ENCODE measurements around the gene PKHD1. TPM values are rescaled to one million over a fixed set of nuclear protein-coding genes. Genes with fewer than 3 reads are reported as not detected.

Gene PKHD1
- total and polyA plus RNA-seq, 2 of the 8 experiments (the other 6 are each of a cell fraction or from before 2014, with no cell fraction given) = 0.06 to 0.09 TPM

GRCh38 chr6:51619042-51619799 is 468.2 kb downstream of the PKHD1 start:
- Histone ChIP-seq H3K18ac (ENCODE audit: extremely low read depth, low read length) (no peak overlapping the region), H2BK120ac (replicated peaks; ENCODE audit: low read depth, low read length) (no peak overlapping the region), H3K36me3 (ENCODE audit: control insufficient read depth in 2 of 4, insufficient read depth in 4 of 4, low read length in 3 of 4) (no peaks in the 10 kb centered on the region), H3K27ac (ENCODE audit: low read depth, low read length) (no peak overlapping the region), H2BK20ac (ENCODE audit: low read length) (no peak overlapping the region), H3K56ac (replicated peaks; ENCODE audit: insufficient read length, low read depth, low read length) (no peak overlapping the region), H4K20me1 (replicated peaks in 1 of 2; ENCODE audit: control insufficient read depth in 1 of 2, insufficient read depth in 2 of 2, low read length in 2 of 2) (no peaks in the 10 kb centered on the region), H3K79me2 (ENCODE audit: control insufficient read depth in 1 of 2, insufficient read depth in 2 of 2, low read length in 2 of 2) (no peaks in the 10 kb centered on the region), H3K23me2 (ENCODE audit: low read depth, low read length) (no peaks in the 10 kb centered on the region), H3K27me3 (replicated peaks in 1 of 4; ENCODE audit: control insufficient read depth in 3 of 4, extremely low read depth in 1 of 4, insufficient read depth in 3 of 4, low read length in 3 of 4) (no peaks in the 10 kb centered on the region), H2AFZ (ENCODE audit: low read length) (peak overlapping the region; percentile 49; the same call in 1 of the 2 replicates), H2BK15ac (ENCODE audit: low read length) (no peak overlapping the region), H3K4ac (replicated peaks; ENCODE audit: insufficient read length, low read depth, low read length) (no peak overlapping the region), H3K4me2 (ENCODE audit: insufficient read depth in 1 of 2, low read depth in 2 of 2, low read length in 2 of 2) (no peak overlapping the region), H2BK5ac (ENCODE audit: low read depth, low read length) (no peak overlapping the region), H2BK12ac (ENCODE audit: low read depth, low read length) (no peak overlapping the region), H3K9ac (replicated peaks in 1 of 4; ENCODE audit: extremely low read depth in 1 of 4, low read depth in 3 of 4, low read length in 3 of 4) (no peak overlapping the region), H3K9me3 (ENCODE audit: insufficient read depth in 2 of 2, low read depth in 1 of 2, low read length in 1 of 2) (no peaks in the 10 kb centered on the region), H4K91ac (replicated peaks; ENCODE audit: insufficient read length, low read length) (no peak overlapping the region), H3K23ac (ENCODE audit: insufficient read length) (no peak overlapping the region), H3K4me3 (ENCODE audit: extremely low read depth in 1 of 4, insufficient read depth in 2 of 4, low read depth in 3 of 4, low read length in 4 of 4) (no peak overlapping the region), H2AK5ac (ENCODE audit: low read depth, low read length) (no peak overlapping the region), H3K79me1 (ENCODE audit: low read depth, low read length) (no peaks in the 10 kb centered on the region), H3K14ac (ENCODE audit: insufficient read length) (no peak overlapping the region), H4K8ac (ENCODE audit: extremely low read depth, insufficient read depth, low read length) (0 out of 2 replicates have a peak overlapping the region, but pooled peaks have one; percentile 22), H3K4me1 (replicated peaks in 1 of 4; ENCODE audit: control insufficient read depth in 3 of 4, insufficient read depth in 4 of 4, low read length in 3 of 4) (no peaks in the 10 kb centered on the region; a peak in 1 of 7 replicates), H4K5ac (ENCODE audit: insufficient read length, low read depth, low read length) (no peak overlapping the region)
- DNase-seq (ENCODE audit: low read depth in 1 of 2, low spot score in 2 of 2) (no peak), FAIRE-seq (no peak)
- ChIA-PET CTCF (ENCODE audit: partially characterized antibody) (interaction anchor here (0.7 to 2.9 kb wide), 25 partner anchors 9 to 275 kb away, joined by 3 to 26 read pairs (median 5); no protein-coding TSS in a partner anchor), POLR2A (ENCODE audit: partially characterized antibody) (no interaction called here)
- WGBS, 2 experiments (ENCODE audit: extremely low coverage in 1 of 2, insufficient coverage in 1 of 2, insufficient read length in 1 of 2, insufficient replicate concordance in 2 of 2, low coverage in 1 of 2, low lambda C conversion rate in 2 of 2, missing lambda C conversion rate in 1 of 2) = 88% methylated on average over 6 of the region's 6 CpGs; no CpG with 5 or more reads in 1 of the 2 experiments
- no peak for TF ChIP-seq MAFK (IDR thresholded peaks at IDR 0.05; ENCODE audit: low read depth, low read length)
- TF ChIP-seq MAX (IDR thresholded peaks at IDR 0.05) = no peak
- TF ChIP-seq E2F6 (IDR thresholded peaks at IDR 0.05) = no peak
- TF ChIP-seq CEBPB (IDR thresholded peaks at IDR 0.05; ENCODE audit: low read depth, low read length) = no peak
- TF ChIP-seq SIX5 (IDR thresholded peaks at IDR 0.05; ENCODE audit: low read depth, low read length) = no peak
- TF ChIP-seq CTBP2 (IDR thresholded peaks at IDR 0.05; ENCODE audit: borderline replicate concordance, insufficient read depth, insufficient read length, low read length) = no peak
- no peak for TF ChIP-seq CTCF (IDR thresholded peaks at IDR 0.05; ENCODE audit: control extremely low read depth in 1 of 3, insufficient read depth in 1 of 3, low read depth in 1 of 3, low read length in 3 of 3)
- TF ChIP-seq JUND (IDR thresholded peaks at IDR 0.05; ENCODE audit: low read length) = no peak
- TF ChIP-seq KDM5A (IDR thresholded peaks at IDR 0.05; ENCODE audit: low read length) = no peak

Measured in H1 (cell line).